Measurements from ENCODE around the gene SFXN5.

DNA sequence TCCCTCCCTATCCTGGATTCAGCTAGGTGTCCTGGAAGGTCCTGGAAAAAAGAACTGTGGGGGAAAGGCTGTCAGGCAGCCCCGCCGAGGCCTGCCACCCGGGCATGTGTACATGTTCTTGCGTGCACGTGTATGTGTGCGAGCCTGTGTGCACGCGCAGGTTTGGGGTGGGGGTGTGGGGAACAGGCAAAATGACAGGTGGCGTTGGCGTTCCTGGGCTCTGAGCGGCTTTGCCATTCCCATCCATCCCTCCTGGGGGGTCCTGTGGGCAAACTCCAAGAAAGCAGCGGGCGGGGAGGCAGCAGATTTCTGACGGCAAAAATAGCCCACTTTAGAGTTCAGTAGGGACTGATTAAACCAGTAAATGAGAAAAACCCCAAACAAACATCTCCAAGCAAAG is 118.6 kb downstream of the SFXN5 start:
- TF ChIP-seq, protein P1, sequence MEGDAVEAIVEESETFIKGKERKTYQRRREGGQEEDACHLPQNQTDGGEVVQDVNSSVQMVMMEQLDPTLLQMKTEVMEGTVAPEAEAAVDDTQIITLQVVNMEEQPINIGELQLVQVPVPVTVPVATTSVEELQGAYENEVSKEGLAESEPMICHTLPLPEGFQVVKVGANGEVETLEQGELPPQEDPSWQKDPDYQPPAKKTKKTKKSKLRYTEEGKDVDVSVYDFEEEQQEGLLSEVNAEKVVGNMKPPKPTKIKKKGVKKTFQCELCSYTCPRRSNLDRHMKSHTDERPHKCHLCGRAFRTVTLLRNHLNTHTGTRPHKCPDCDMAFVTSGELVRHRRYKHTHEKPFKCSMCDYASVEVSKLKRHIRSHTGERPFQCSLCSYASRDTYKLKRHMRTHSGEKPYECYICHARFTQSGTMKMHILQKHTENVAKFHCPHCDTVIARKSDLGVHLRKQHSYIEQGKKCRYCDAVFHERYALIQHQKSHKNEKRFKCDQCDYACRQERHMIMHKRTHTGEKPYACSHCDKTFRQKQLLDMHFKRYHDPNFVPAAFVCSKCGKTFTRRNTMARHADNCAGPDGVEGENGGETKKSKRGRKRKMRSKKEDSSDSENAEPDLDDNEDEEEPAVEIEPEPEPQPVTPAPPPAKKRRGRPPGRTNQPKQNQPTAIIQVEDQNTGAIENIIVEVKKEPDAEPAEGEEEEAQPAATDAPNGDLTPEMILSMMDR (IDR thresholded peaks at IDR 0.05), result no peak
- TF ChIP-seq POLR2A (IDR thresholded peaks at IDR 0.05), result no peak
- TF ChIP-seq POLR2AphosphoS5 (IDR thresholded peaks at IDR 0.05), result no peak

Measured in prostate gland (tissue), 2 donors.